HepG2 (cell line): ENCODE measurements around the gene PVR. TPM values are rescaled to one million over a fixed set of nuclear protein-coding genes. Genes with fewer than 3 reads are reported as not detected.
A peak's percentile ranks its signal among the peaks of the same experiment; 100 is the strongest.

Experiments used
- ATAD3A ChIP-seq: sonication (generic); formaldehyde crosslinking; IDR thresholded peaks from 2 replicates; pipeline ENCODE4 v1.4.0; 2020; ENCODE audit warnings: missing genetic modification reagents
- FIP1L1 ChIP-seq: fragments of 200-400 bp; formaldehyde crosslinking; IDR thresholded peaks from 2 replicates; pipeline ENCODE4 v1.6.1; 2018; ENCODE audit warnings: low read depth, mild to moderate bottlenecking, low read length, moderate library complexity, borderline replicate concordance; ENCODE audit not compliant: insufficient read depth
- HMG20A ChIP-seq: IDR thresholded peaks from 2 replicates; pipeline ENCODE4 v1.6.1; 2016; ENCODE audit warnings: borderline replicate concordance
- HOXA3 ChIP-seq: sonication (generic); formaldehyde crosslinking; IDR thresholded peaks from 2 replicates; pipeline ENCODE4 v1.5.0; 2020; ENCODE audit warnings: missing genetic modification reagents
- ISL2 ChIP-seq: sonication (generic); formaldehyde crosslinking; IDR thresholded peaks from 2 replicates; pipeline ENCODE4 v1.5.0; 2020; ENCODE audit warnings: missing genetic modification reagents
- MED1 ChIP-seq: sonication (generic); formaldehyde crosslinking; IDR thresholded peaks from 2 replicates; pipeline ENCODE4 v1.4.0; 2020; ENCODE audit warnings: missing genetic modification reagents
- MYPOP ChIP-seq: sonication (generic); formaldehyde crosslinking; IDR thresholded peaks from 2 replicates; pipeline ENCODE4 v1.8.1; 2023; ENCODE audit warnings: mild to moderate bottlenecking, moderate library complexity, missing genetic modification reagents
- NCOR1 ChIP-seq: fragments of 200-600 bp; sonication (generic); IDR thresholded peaks from 2 replicates; pipeline ENCODE4 v1.7.0; 2017; ENCODE audit warnings: antibody characterized with exemption, low read length, borderline replicate concordance
- ZNF317 ChIP-seq: sonication (generic); formaldehyde crosslinking; IDR thresholded peaks from 2 replicates; pipeline ENCODE4 v1.5.0; 2020; ENCODE audit warnings: mild to moderate bottlenecking, missing genetic modification reagents
- ZNF329 ChIP-seq: sonication (generic); formaldehyde crosslinking; IDR thresholded peaks from 2 replicates; pipeline ENCODE4 v1.9.0; 2021; ENCODE audit warnings: low read depth, mild to moderate bottlenecking, missing genetic modification reagents
- ZNF33B ChIP-seq: sonication (generic); formaldehyde crosslinking; IDR thresholded peaks from 2 replicates; pipeline ENCODE4 v1.5.1; 2020; ENCODE audit warnings: mild to moderate bottlenecking, missing genetic modification reagents
- ZNF567 ChIP-seq: sonication (generic); formaldehyde crosslinking; IDR thresholded peaks from 2 replicates; pipeline ENCODE4 v1.8.1; 2023; ENCODE audit warnings: mild to moderate bottlenecking, missing genetic modification reagents, borderline replicate concordance
- ZNF589 ChIP-seq: sonication (generic); formaldehyde crosslinking; conservative IDR thresholded peaks from 2 replicates; pipeline ENCODE4 v1.8.0; 2022; ENCODE audit warnings: mild to moderate bottlenecking, moderate library complexity, missing genetic modification reagents
- ZNF75D ChIP-seq: sonication (generic); formaldehyde crosslinking; IDR thresholded peaks from 2 replicates; pipeline ENCODE4 v1.8.1; 2023; ENCODE audit warnings: missing genetic modification reagents, mild to moderate bottlenecking, borderline replicate concordance
- polyA plus RNA-seq, 8 experiments: library from polyadenylated mRNA; depleted of rRNA in 3 of 8; stranded (reverse) in 7 of 8; unstranded in 1 of 8; fragments of >200 nt; fragmentation: Illumina TruSeq in 4 of 8; extraction: Trizol in 4 of 8; gene quantifications; 2 replicates each; pipeline versions ENCODE4 v1.2.1 to v1.2.3, GENCODE V29; 2011 to 2016; ENCODE audit warnings: low read depth in 4 of 8, missing spikeins in 1 of 8, mixed read lengths in 1 of 8; ENCODE audit not compliant: insufficient read depth in 1 of 8
- total RNA-seq, 5 experiments: library from RNA; depleted of rRNA; stranded (reverse); fragments of >200 nt; fragmentation: Illumina TruSeq; extraction: Trizol; gene quantifications; 2 replicates each; pipeline ENCODE4 v1.2.3, GENCODE V29; 2016; ENCODE audit warnings: low read depth in 1 of 5
- TF ChIP-seq, protein P1 (sequence below): sonication (generic); formaldehyde crosslinking; IDR thresholded peaks from 2 replicates; pipeline ENCODE4 v1.4.0; 2020; ENCODE audit warnings: missing genetic modification reagents
- TF ChIP-seq, protein P2 (sequence below): sonication (generic); formaldehyde crosslinking; IDR thresholded peaks from 2 replicates; pipeline ENCODE4 v1.4.0; 2020; ENCODE audit warnings: missing genetic modification reagents, mild to moderate bottlenecking, borderline replicate concordance
- TF ChIP-seq, protein P3 (sequence below): sonication (generic); formaldehyde crosslinking; IDR thresholded peaks from 2 replicates; pipeline ENCODE4 v1.4.0; 2020; ENCODE audit warnings: missing genetic modification reagents; ENCODE audit errors: not compliant biosample characterization

PVR gene
- total and polyA plus RNA-seq, 2 of the 13 experiments (the other 11 are each of a cell fraction or from before 2014, with no cell fraction given) = 43.4 to 46.6 TPM

DNA sequence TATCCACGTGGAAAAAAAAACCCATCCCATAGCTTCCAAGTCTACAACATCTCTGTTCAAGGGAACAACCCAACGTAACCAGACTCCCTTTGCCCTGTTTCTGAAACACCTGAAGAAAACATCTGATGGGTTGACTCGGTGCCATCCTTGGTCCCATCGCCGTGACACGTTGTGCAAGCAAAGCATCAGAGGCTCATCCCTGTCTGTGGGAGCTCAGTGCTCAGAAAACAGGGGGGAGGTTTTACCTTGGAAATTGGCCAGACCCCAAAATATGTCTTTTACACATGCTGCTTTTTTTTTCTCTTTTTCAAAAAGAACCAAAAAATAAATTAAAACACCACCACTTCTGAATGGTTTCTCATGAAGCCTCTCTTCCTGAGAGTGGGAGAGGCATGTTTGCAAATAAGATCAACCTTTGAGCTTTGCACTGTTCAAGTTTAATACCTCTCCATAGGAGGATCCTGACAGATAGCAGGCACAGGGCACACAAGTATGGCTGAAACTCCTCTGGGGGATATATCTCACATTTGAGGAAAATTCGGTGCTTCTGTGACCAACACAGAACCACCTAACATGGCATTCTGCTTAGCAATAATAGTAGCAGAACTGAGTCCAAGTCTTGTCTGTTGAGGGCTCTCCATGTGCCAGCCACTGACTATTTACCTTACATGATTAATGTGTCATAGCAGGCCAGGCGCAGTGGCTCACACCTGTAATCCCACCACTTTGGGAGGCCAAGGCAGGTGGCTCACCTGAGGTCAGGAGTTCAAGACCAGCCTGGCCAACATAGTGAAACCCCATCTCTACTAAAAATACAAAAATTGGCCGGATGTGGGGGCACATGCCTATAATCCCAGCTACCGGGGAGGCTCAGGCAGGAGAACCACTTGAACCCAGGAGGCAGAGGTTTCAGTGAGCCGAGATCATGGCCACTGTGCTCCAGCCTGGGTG is 7.0 kb upstream of the PVR start (continued):
- TF ChIP-seq, protein P1, sequence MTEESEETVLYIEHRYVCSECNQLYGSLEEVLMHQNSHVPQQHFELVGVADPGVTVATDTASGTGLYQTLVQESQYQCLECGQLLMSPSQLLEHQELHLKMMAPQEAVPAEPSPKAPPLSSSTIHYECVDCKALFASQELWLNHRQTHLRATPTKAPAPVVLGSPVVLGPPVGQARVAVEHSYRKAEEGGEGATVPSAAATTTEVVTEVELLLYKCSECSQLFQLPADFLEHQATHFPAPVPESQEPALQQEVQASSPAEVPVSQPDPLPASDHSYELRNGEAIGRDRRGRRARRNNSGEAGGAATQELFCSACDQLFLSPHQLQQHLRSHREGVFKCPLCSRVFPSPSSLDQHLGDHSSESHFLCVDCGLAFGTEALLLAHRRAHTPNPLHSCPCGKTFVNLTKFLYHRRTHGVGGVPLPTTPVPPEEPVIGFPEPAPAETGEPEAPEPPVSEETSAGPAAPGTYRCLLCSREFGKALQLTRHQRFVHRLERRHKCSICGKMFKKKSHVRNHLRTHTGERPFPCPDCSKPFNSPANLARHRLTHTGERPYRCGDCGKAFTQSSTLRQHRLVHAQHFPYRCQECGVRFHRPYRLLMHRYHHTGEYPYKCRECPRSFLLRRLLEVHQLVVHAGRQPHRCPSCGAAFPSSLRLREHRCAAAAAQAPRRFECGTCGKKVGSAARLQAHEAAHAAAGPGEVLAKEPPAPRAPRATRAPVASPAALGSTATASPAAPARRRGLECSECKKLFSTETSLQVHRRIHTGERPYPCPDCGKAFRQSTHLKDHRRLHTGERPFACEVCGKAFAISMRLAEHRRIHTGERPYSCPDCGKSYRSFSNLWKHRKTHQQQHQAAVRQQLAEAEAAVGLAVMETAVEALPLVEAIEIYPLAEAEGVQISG (CRISPR knock-in tag) = peak; percentile 12; the same call in 1 of the 2 replicates
- TF ChIP-seq HOXA3 (peak; percentile 49), ATAD3A (CRISPR knock-in tag) (no peak), ZNF567 (CRISPR knock-in tag) (peak; percentile 36; the same call in 1 of the 2 replicates), ZNF317 (CRISPR knock-in tag) (peak; percentile 25; the same call in 1 of the 2 replicates), MYPOP (CRISPR knock-in tag) (no peak), NCOR1 (peak; percentile 84; the same call in 1 of the 2 replicates), ISL2 (0 out of 2 replicates have a peak, but pooled peaks have one; percentile 31), FIP1L1 (no peak), ZNF589 (CRISPR knock-in tag) (no peak), ZNF33B (no peak), ZNF329 (no peak), HMG20A (CRISPR knock-in tag) (peak; percentile 32; the same call in 1 of the 2 replicates), ZNF75D (no peak), MED1 (CRISPR knock-in tag) (peak; percentile 57)
- TF ChIP-seq, protein P2, sequence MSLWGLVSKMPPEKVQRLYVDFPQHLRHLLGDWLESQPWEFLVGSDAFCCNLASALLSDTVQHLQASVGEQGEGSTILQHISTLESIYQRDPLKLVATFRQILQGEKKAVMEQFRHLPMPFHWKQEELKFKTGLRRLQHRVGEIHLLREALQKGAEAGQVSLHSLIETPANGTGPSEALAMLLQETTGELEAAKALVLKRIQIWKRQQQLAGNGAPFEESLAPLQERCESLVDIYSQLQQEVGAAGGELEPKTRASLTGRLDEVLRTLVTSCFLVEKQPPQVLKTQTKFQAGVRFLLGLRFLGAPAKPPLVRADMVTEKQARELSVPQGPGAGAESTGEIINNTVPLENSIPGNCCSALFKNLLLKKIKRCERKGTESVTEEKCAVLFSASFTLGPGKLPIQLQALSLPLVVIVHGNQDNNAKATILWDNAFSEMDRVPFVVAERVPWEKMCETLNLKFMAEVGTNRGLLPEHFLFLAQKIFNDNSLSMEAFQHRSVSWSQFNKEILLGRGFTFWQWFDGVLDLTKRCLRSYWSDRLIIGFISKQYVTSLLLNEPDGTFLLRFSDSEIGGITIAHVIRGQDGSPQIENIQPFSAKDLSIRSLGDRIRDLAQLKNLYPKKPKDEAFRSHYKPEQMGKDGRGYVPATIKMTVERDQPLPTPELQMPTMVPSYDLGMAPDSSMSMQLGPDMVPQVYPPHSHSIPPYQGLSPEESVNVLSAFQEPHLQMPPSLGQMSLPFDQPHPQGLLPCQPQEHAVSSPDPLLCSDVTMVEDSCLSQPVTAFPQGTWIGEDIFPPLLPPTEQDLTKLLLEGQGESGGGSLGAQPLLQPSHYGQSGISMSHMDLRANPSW (CRISPR knock-in tag) = 0 out of 2 replicates have a peak, but pooled peaks have one; percentile 67
- TF ChIP-seq, protein P3, sequence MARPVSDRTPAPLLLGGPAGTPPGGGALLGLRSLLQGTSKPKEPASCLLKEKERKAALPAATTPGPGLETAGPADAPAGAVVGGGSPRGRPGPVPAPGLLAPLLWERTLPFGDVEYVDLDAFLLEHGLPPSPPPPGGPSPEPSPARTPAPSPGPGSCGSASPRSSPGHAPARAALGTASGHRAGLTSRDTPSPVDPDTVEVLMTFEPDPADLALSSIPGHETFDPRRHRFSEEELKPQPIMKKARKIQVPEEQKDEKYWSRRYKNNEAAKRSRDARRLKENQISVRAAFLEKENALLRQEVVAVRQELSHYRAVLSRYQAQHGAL (CRISPR knock-in tag) = no peak
